Astrocyte of the spinal cord (primary cell): ENCODE measurements around the gene PTMA.
"Not testable (repeated sequence)": the region's sequence is repeated elsewhere in the genome, so short reads cannot be mapped to it uniquely, and the experiment has no call there.

Experiments
- DNase-seq: peaks from one replicate; pipeline ENCODE4 v3.0.0; 2011; ENCODE audit warnings: low read depth, low spot score
- H3K4me3 ChIP-seq: 2 replicates; pipeline ENCODE4 v1.5.1; 2011; ENCODE audit warnings: low read depth, mild to moderate bottlenecking, low read length, moderate library complexity
- in situ Hi-C: cut with HindIII; loops from 2 replicates; pipeline ENCODE4 v1.10.0; 2017; ENCODE audit warnings: low sequenced_read_pairs
- TF ChIP-seq, protein P1 (sequence below): IDR thresholded peaks from 2 replicates; pipeline ENCODE4 v1.5.1; 2012; ENCODE audit warnings: low read depth, mild to moderate bottlenecking, low read length, inconsistent platforms

Gene PTMA

DNA sequence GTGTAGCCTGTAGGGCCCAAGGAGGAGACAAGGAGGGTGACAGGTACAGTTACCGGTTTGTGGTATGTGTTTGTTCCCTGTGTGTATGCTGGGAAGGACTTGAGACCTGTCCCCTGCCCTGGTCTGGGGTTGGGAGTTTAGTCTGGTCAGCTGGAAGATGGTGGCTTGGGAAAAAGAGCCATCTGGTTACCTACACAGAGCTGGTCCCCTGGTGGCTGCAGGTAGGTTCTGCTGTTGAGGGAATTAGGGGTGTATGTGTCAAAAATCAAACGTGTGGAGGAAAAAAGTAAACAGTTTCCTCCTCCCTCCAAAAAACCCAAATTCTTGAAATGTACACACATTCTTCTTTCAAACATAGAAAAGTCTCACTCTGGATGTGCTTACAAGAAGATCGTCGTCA is 24.3 kb downstream of the PTMA start:
- H3K4me3 ChIP-seq: no peak overlapping the region
- in situ Hi-C loops: no loop called here
- TF ChIP-seq, protein P1, sequence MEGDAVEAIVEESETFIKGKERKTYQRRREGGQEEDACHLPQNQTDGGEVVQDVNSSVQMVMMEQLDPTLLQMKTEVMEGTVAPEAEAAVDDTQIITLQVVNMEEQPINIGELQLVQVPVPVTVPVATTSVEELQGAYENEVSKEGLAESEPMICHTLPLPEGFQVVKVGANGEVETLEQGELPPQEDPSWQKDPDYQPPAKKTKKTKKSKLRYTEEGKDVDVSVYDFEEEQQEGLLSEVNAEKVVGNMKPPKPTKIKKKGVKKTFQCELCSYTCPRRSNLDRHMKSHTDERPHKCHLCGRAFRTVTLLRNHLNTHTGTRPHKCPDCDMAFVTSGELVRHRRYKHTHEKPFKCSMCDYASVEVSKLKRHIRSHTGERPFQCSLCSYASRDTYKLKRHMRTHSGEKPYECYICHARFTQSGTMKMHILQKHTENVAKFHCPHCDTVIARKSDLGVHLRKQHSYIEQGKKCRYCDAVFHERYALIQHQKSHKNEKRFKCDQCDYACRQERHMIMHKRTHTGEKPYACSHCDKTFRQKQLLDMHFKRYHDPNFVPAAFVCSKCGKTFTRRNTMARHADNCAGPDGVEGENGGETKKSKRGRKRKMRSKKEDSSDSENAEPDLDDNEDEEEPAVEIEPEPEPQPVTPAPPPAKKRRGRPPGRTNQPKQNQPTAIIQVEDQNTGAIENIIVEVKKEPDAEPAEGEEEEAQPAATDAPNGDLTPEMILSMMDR: no peak
- no peak for DNase-seq

DNA sequence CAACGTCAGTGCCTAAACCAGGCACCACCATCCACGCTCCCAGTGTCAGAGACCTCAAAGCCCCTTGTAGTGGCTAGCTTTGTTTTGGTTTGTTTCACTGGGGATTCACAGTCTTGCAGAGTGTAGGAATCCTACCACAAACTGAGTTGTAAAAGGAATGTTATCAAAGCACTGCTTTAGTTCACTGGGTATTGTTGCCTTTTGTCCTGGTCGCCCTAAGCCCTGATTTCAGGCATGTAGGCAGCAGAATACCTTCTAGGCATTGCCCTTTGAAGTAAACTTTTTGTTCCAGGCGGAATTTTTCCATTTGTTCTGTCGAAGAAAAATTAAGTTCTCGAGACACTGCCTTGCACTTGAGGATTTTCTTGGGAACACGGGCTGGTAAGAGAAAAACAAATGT is 29.4 kb downstream of the PTMA start:
- no peak for DNase-seq
- in situ Hi-C loops: no loop called here
- no peak overlapping the region for H3K4me3 ChIP-seq
- TF ChIP-seq, protein P1: no peak

DNA sequence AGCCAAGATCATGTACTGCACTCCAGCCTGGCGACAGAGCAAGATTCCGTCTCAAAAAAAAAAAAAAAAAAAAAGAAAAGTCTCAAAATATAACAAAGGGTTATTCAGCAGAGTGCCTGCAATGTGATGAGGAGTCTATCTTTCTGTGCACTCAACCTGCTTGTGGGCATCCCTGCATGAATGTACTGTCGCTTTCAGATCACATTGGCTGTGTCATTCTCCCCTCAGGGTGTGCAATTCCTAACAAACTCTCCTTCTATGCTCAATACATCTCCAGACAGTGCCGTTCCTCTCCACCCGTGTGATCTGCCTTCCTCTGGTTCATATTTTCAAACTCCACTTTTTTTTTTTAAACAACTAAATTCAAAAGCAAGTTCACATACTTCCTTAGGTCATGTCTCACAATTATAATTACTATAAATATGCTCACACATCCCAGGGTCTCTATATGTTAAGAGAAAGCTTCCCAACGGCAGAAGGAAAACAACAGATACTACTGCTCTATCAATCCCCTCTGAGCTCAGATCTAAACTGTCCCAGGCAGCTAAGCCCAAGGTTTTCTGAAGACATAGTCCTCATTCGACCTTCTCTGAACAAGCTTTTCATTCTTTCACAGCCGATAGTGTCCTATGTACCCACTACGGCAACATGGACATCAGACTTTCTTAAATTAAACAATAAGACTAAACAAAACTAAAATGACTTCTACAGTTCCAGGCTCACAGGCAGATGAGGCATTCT is 35.2 kb downstream of the PTMA start:
- DNase-seq: no peak
- H3K4me3 ChIP-seq: no peak overlapping the region
- TF ChIP-seq, protein P1: no peak
- in situ Hi-C loops: no loop called here

DNA sequence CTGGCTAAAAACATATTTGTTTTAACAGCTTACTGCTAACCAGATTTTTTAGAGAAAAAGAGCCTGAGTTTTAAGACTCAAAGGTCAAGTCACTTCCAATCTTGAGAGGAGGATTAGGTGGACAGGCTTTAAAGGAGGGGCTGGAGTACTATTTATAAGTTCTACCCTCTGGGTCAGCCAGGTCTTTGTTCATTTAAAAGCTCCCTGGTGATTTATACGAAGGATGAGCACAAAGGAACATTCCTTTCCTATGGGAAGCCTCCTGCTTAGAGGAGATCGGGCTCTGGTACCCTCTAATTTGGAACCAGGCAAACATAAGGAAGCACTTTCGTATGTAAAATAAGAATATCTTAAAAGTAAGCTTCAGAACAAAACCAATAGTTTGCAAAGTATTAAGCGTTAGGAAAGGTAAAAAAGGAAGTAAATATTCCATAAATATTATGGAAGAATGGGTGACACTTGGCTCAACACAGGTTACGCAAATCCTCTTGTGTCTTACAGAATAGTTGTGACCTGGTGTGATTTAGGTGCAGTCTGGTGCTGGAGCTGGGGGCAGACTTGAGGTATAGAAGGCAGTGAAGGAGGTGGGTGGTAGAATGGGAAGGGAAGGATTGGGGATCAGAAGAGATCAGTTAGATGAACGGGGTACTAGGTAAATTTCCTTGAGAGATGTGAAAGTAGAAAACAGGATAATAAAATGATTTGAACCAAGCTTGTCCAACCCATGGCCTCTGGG is 37.1 kb downstream of the PTMA start:
- no peak for DNase-seq
- TF ChIP-seq, protein P1: no peak
- in situ Hi-C loops: no loop called here
- H3K4me3 ChIP-seq: no peak overlapping the region

DNA sequence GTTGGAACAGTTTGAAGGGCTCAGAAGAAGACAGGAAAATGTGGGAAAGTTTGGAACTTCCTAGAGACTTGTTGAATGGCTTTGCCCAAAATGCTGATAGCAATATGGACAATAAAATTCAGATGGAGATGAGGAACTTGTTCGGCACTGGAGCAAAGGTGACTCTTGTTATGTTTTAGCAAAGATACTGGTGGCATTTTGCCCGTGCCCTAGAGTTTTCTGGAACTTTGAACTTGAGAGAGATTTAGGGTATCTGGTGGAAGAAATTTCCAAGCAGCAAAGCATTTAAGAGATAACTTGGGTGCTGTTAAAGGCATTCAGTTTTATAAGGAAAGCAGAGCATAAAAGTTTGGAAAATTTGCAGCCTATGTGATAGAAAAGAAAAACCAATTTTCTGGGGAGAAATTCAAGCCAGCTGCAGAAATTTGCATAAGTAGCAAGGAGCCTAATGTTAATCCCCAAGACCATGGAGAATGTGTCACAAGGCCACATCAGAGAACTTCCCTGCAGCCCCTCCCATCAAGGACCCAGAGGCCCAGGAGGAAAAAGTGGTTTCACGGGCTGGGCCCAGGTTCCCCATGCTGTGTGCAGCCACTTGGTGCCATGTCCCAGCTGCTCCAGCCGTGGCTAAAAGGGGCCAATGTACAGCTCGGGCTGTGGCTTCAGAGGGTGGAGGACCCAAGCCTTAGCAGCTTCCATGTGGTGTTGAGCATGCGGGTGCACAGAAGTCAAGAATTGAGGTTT is 40.0 kb downstream of the PTMA start:
- in situ Hi-C loops, DNase-seq: not testable (repeated sequence)

DNA sequence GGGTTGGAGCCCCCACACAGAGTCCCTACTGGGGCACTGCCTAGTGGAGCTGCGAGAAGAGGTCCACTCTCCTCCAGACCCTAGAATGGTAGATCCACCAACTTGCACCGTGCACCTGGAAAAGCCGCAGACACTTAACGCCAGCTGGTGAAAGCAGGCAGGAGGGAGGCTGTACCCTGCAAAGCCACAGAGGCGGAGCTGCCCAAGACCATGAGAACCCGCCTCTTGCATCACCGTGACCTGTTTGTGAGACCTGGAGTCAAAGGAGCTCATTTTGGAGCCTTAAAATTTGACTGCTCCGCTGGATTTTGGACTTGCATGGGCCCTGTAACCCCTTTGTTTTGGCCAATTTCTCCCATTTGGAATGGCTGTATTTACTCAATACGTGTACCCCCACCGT is 40.7 kb downstream of the PTMA start:
- in situ Hi-C loops, DNase-seq, H3K4me3 ChIP-seq: not testable (repeated sequence)

More for the DNA sequence above, 40.0 kb downstream of the PTMA start:
- H3K4me3 ChIP-seq: not testable (repeated sequence)

DNA sequence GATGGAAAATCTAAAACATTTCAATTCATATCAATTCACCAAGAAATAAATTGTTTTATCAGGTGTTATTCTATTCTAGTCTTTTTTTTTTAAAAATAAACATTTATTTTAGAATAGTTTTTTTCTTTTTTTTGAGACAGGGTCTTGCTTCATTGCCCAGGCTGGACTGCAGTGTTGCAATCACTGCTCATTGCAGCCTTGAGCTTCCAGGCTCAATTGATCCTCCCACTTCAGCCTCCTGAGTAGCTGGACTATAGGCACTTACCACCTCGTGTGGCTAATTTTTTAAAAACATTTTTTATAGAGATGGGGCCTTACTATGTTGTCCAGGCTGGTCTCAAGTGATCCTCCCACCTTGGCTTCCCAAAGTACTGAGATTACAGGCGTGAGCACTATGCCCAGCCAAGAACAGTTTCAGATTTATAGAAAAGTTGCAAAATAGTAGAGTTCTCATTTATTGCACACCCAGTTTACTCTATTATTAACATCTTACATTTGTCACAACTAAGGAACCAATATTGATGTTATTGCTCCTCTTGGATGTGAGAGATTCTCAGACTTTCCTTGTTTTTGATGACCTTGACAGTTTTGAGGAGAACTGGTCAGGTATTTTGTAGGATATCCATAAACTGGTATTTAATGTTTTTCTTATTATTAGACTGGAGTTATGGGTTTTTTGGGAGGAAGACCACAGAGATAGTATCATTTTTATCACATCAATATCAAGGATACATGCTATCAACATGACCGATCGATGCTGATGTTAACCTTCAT is 42.9 kb downstream of the PTMA start:
- in situ Hi-C loops: no loop called here
- TF ChIP-seq, protein P1: no peak

More for the DNA sequence above, 42.9 kb downstream of the PTMA start:
- no peak for DNase-seq
- no peak overlapping the region for H3K4me3 ChIP-seq
